OCI-LY7 (cell line): Measurements from ENCODE around the gene ARHGAP18.

Experiments used
- EZH2phosphoT487 ChIP-seq: fragments of 200-600 bp; sonication (generic); IDR thresholded peaks from 2 replicates; pipeline ENCODE4 v1.6.1; 2018; ENCODE audit warnings: low read depth, borderline replicate concordance, mild to moderate bottlenecking, mixed run types, antibody characterized with exemption, low read length, moderate library complexity, mixed read lengths
- TF ChIP-seq, protein P1 (sequence below): fragments of 200-600 bp; sonication (generic); conservative IDR thresholded peaks from 2 replicates; pipeline ENCODE4 v1.5.1; 2014; ENCODE audit warnings: mild to moderate bottlenecking, antibody characterized with exemption, low read length, moderate library complexity, mixed read lengths

DNA sequence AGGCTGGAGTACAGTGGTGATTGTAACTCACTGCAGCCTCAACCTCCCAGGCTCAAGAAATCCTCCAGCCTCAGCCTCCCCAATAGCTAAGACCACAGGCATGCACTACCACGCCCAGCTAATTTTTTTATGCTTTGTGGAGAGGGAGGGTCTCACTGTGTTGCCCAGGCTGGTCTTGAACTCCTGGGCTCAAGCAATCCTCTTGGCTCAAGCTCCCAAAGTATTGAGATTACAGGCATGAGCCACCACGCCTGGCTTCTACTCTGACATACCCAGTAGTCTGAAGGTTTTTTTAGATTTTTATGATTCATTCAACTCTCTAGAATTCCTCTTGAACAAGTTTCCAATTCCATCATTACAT, 1.3 kb upstream of the ARHGAP18 start:
- TF ChIP-seq, protein P1, sequence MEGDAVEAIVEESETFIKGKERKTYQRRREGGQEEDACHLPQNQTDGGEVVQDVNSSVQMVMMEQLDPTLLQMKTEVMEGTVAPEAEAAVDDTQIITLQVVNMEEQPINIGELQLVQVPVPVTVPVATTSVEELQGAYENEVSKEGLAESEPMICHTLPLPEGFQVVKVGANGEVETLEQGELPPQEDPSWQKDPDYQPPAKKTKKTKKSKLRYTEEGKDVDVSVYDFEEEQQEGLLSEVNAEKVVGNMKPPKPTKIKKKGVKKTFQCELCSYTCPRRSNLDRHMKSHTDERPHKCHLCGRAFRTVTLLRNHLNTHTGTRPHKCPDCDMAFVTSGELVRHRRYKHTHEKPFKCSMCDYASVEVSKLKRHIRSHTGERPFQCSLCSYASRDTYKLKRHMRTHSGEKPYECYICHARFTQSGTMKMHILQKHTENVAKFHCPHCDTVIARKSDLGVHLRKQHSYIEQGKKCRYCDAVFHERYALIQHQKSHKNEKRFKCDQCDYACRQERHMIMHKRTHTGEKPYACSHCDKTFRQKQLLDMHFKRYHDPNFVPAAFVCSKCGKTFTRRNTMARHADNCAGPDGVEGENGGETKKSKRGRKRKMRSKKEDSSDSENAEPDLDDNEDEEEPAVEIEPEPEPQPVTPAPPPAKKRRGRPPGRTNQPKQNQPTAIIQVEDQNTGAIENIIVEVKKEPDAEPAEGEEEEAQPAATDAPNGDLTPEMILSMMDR: no peak
- no peak for TF ChIP-seq EZH2phosphoT487
